ENCODE results near the gene GRM7.

GRM7 gene

GRCh38 chr3:7112523-7113056, 251.7 kb downstream of the GRM7 start:
- DNase-seq (ENCODE audit: insufficient read length, low spot score) = no peak
- no peak for FAIRE-seq

- FAIRE-seq (no peak), DNase-seq (ENCODE audit: insufficient read length, low spot score) (no peak)
These were observed 283.9 kb downstream of the GRM7 start for GRCh38 chr3:7144697-7145308.

GRCh38 chr3:7146529-7146928, 285.6 kb downstream of the GRM7 start:
- DNase-seq (ENCODE audit: insufficient read length, low spot score) = no peak
- FAIRE-seq = no peak

GRCh38 chr3:7158516-7158915, 297.6 kb downstream of the GRM7 start:
- no peak for FAIRE-seq
- DNase-seq (ENCODE audit: insufficient read length, low spot score) = no peak

GRCh38 chr3:7160689-7161088, 299.8 kb downstream of the GRM7 start:
- FAIRE-seq (no peak), DNase-seq (ENCODE audit: insufficient read length, low spot score) (no peak)

GRCh38 chr3:7166460-7166859, 305.5 kb downstream of the GRM7 start:
- no peak for FAIRE-seq
- no peak for DNase-seq (ENCODE audit: insufficient read length, low spot score)

GRCh38 chr3:7171493-7171892, 310.6 kb downstream of the GRM7 start:
- no peak for DNase-seq (ENCODE audit: insufficient read length, low spot score)
- no peak for FAIRE-seq

- no peak for FAIRE-seq
- DNase-seq (ENCODE audit: insufficient read length, low spot score) = no peak
These were observed 312.1 kb downstream of the GRM7 start for GRCh38 chr3:7172996-7173395.

- no peak for FAIRE-seq
- no peak for DNase-seq (ENCODE audit: insufficient read length, low spot score)
These were observed 327.6 kb downstream of the GRM7 start for GRCh38 chr3:7188551-7188950.

GRCh38 chr3:7190095-7190494, 329.2 kb downstream of the GRM7 start:
- FAIRE-seq = no peak
- no peak for DNase-seq (ENCODE audit: insufficient read length, low spot score)

- DNase-seq (ENCODE audit: insufficient read length, low spot score) (no peak), FAIRE-seq (no peak)
These were observed 332.4 kb downstream of the GRM7 start for GRCh38 chr3:7193269-7193668.

- FAIRE-seq (no peak), DNase-seq (ENCODE audit: insufficient read length, low spot score) (no peak)
These were observed 333.3 kb downstream of the GRM7 start for GRCh38 chr3:7194071-7194835.

GRCh38 chr3:7195934-7196333, 335.0 kb downstream of the GRM7 start:
- DNase-seq (ENCODE audit: insufficient read length, low spot score) (no peak), FAIRE-seq (no peak)

GRCh38 chr3:7201784-7202183, 340.9 kb downstream of the GRM7 start:
- DNase-seq (ENCODE audit: insufficient read length, low spot score) (no peak), FAIRE-seq (no peak)

GRCh38 chr3:7203969-7204847, 343.3 kb downstream of the GRM7 start:
- no peak for FAIRE-seq
- no peak for DNase-seq (ENCODE audit: insufficient read length, low spot score)

- FAIRE-seq (no peak), DNase-seq (ENCODE audit: insufficient read length, low spot score) (no peak)
These were observed 343.9 kb downstream of the GRM7 start for GRCh38 chr3:7204848-7205156.

- FAIRE-seq = no peak
- no peak for DNase-seq (ENCODE audit: insufficient read length, low spot score)
These were observed 344.6 kb downstream of the GRM7 start for GRCh38 chr3:7205535-7205934.

GRCh38 chr3:7205962-7206361, 345.0 kb downstream of the GRM7 start:
- FAIRE-seq (no peak), DNase-seq (ENCODE audit: insufficient read length, low spot score) (no peak)

- DNase-seq (ENCODE audit: insufficient read length, low spot score) (no peak), FAIRE-seq (no peak)
These were observed 346.2 kb downstream of the GRM7 start for GRCh38 chr3:7207125-7207524.

GRCh38 chr3:7207928-7208327, 347.0 kb downstream of the GRM7 start:
- FAIRE-seq = no peak
- no peak for DNase-seq (ENCODE audit: insufficient read length, low spot score)

- DNase-seq (ENCODE audit: insufficient read length, low spot score) (no peak), FAIRE-seq (no peak)
These were observed 348.2 kb downstream of the GRM7 start for GRCh38 chr3:7209098-7209497.
